ENCODE data around the gene ZNF540. TPM values are rescaled to one million over a fixed set of nuclear protein-coding genes. Genes with fewer than 3 reads are reported as not detected.
A peak's percentile ranks its signal among the peaks of the same experiment; 100 is the strongest.

Gene ZNF540
- total RNA-seq: 1 to 10 TPM; 1.2 to 1.8 TPM

GRCh38 chr19:37594304-37594981, at the start of gene ZNF540, which contains the start of gene ZNF571:
Gene ZNF540 (plus strand): TSS chr19:37594876. CDS start chr19:37598448, 3,572 bp downstream.
Gene ZNF571 (minus strand): TSS chr19:37594792. CDS start chr19:37586676, 8,116 bp downstream.
- peak within 1 kb of the TSS; percentile 93 for H3K27ac Mint-ChIP-seq
- DNase-seq: peak; percentile 93
- H3K4me1 Mint-ChIP-seq: peaks cover 24% of the 10 kb centered on the region
- ChIA-PET CTCF (interaction anchor here (0.8 to 2.3 kb wide), 5 partner anchors 9 to 621 kb away, joined by 3 to 5 read pairs (median 4); partner anchors contain the start of gene ZNF527), POLR2A (interaction anchor here (0.6 to 0.9 kb wide), 4 partner anchors 88 to 782 kb away, joined by 3 to 4 read pairs (median 3); partner anchors contain the start of genes ZNF527, ZNF570 and ZNF793)
- peaks cover 24% of the 10 kb centered on the region for H3K9me3 Mint-ChIP-seq
- H3K4me3 Mint-ChIP-seq: peak within 1 kb of the TSS; percentile 89
- no peaks in the 10 kb centered on the region for H3K27me3 Mint-ChIP-seq
- H3K36me3 Mint-ChIP-seq (ENCODE audit: low read depth): peaks cover 20% of the 10 kb centered on the region

- Mint-ChIP-seq H3K4me1 (peaks cover 9% of the 10 kb centered on the region), H3K27me3 (no peaks in the 10 kb centered on the region), H3K27ac (peak overlapping the region; percentile 92), H3K36me3 (ENCODE audit: low read depth) (peaks cover 37% of the 10 kb centered on the region), H3K9me3 (peaks cover 57% of the 10 kb centered on the region), H3K4me3 (peak overlapping the region; percentile 84)
- peak; percentile 77 for DNase-seq
- ChIA-PET CTCF (interaction anchor here (0.6 to 1.6 kb wide), 7 partner anchors 9 to 896 kb away, joined by 3 to 7 read pairs (median 4); partner anchors contain the start of gene ZNF570), POLR2A (interaction anchor here (0.6 to 1.0 kb wide), 4 partner anchors 20 to 229 kb away, joined by 3 to 5 read pairs (median 3); partner anchors contain the start of gene ZNF527)
Measured at GRCh38 chr19:37551129-37551993, 43.3 kb upstream of the ZNF540 start.

GRCh38 chr19:37563518-37563917, 31.2 kb upstream of the ZNF540 start:
- H3K36me3 Mint-ChIP-seq (ENCODE audit: low read depth): peaks cover 36% of the 10 kb centered on the region
- H3K9me3 Mint-ChIP-seq: peaks cover 67% of the 10 kb centered on the region
- H3K4me1 Mint-ChIP-seq: no peaks in the 10 kb centered on the region
- no peak overlapping the region for H3K27ac Mint-ChIP-seq
- POLR2A ChIA-PET: no interaction called here
- no peaks in the 10 kb centered on the region for H3K27me3 Mint-ChIP-seq
- H3K4me3 Mint-ChIP-seq: no peak overlapping the region
- no peak for DNase-seq
- CTCF ChIA-PET: interaction anchor here (0.5 to 1.1 kb wide), 2 partner anchors 12 to 132 kb away, joined by 3 to 4 read pairs; no protein-coding TSS in a partner anchor

GRCh38 chr19:37564624-37565369, 29.9 kb upstream of the ZNF540 start:
- ChIA-PET CTCF (no interaction called here), POLR2A (no interaction called here)
- H3K9me3 Mint-ChIP-seq: peaks cover 68% of the 10 kb centered on the region
- no peak for DNase-seq
- H3K4me1 Mint-ChIP-seq: no peaks in the 10 kb centered on the region
- H3K36me3 Mint-ChIP-seq (ENCODE audit: low read depth): peaks cover 46% of the 10 kb centered on the region
- no peak overlapping the region for H3K27ac Mint-ChIP-seq
- no peaks in the 10 kb centered on the region for H3K27me3 Mint-ChIP-seq
- H3K4me3 Mint-ChIP-seq: no peak overlapping the region

- H3K4me3 Mint-ChIP-seq: no peak overlapping the region
- no peak overlapping the region for H3K27ac Mint-ChIP-seq
- ChIA-PET CTCF (no interaction called here), POLR2A (no interaction called here)
- DNase-seq: no peak
- H3K27me3 Mint-ChIP-seq: no peaks in the 10 kb centered on the region
- peaks cover 72% of the 10 kb centered on the region for H3K9me3 Mint-ChIP-seq
- peaks cover 50% of the 10 kb centered on the region for H3K36me3 Mint-ChIP-seq (ENCODE audit: low read depth)
- H3K4me1 Mint-ChIP-seq: no peaks in the 10 kb centered on the region
Measured at GRCh38 chr19:37565370-37565669, 29.4 kb upstream of the ZNF540 start.

- ChIA-PET CTCF (interaction anchor here (0.6 kb wide), 1 partner anchor 1393 kb away, joined by 3 read pairs; no protein-coding TSS in a partner anchor), POLR2A (no interaction called here)
- no peak overlapping the region for H3K27ac Mint-ChIP-seq
- no peaks in the 10 kb centered on the region for H3K4me1 Mint-ChIP-seq
- DNase-seq: no peak
- H3K27me3 Mint-ChIP-seq: no peaks in the 10 kb centered on the region
- H3K4me3 Mint-ChIP-seq: no peak overlapping the region
- H3K9me3 Mint-ChIP-seq: peaks cover 62% of the 10 kb centered on the region
- H3K36me3 Mint-ChIP-seq (ENCODE audit: low read depth): peaks cover 52% of the 10 kb centered on the region
Measured at GRCh38 chr19:37572203-37572602, 22.5 kb upstream of the ZNF540 start.

- ChIA-PET POLR2A (no interaction called here), CTCF (interaction anchor here (1.1 kb wide), 1 partner anchor 22 kb away, joined by 3 read pairs; no protein-coding TSS in a partner anchor)
- peaks cover 49% of the 10 kb centered on the region for H3K9me3 Mint-ChIP-seq
- H3K4me3 Mint-ChIP-seq: no peak overlapping the region
- H3K27ac Mint-ChIP-seq: no peak overlapping the region
- no peak for DNase-seq
- H3K36me3 Mint-ChIP-seq (ENCODE audit: low read depth): peaks cover 47% of the 10 kb centered on the region
- no peaks in the 10 kb centered on the region for H3K4me1 Mint-ChIP-seq
- H3K27me3 Mint-ChIP-seq: no peaks in the 10 kb centered on the region
Measured at GRCh38 chr19:37583340-37583739, 11.3 kb upstream of the ZNF540 start.

GRCh38 chr19:37593996-37594303, 726 bp upstream of the ZNF540 start:
- peak overlapping the region; percentile 93 for H3K27ac Mint-ChIP-seq

GRCh38 chr19:37594982-37595382, 306 bp downstream of the ZNF540 start:
- peak; percentile 59 for DNase-seq
- Mint-ChIP-seq H3K4me3 (peak overlapping the region; percentile 89), H3K9me3 (peaks cover 24% of the 10 kb centered on the region), H3K36me3 (ENCODE audit: low read depth) (peaks cover 19% of the 10 kb centered on the region), H3K27ac (peak overlapping the region; percentile 93), H3K27me3 (no peaks in the 10 kb centered on the region), H3K4me1 (peaks cover 24% of the 10 kb centered on the region)
- ChIA-PET CTCF (interaction anchor here (0.8 to 2.3 kb wide), 4 partner anchors 9 to 622 kb away, joined by 3 to 5 read pairs (median 4); partner anchors contain the start of gene ZNF527), POLR2A (interaction anchor here (0.6 to 0.9 kb wide), 3 partner anchors 88 to 783 kb away, joined by 3 to 4 read pairs (median 3); partner anchors contain the start of genes ZNF570 and ZNF793)

More at GRCh38 chr19:37593996-37594303, 726 bp upstream of the ZNF540 start:
- CTCF ChIA-PET: interaction anchor here (1.1 to 2.3 kb wide), 4 partner anchors 10 to 621 kb away, joined by 3 to 5 read pairs (median 4); partner anchors contain the start of gene ZNF527
- Mint-ChIP-seq H3K4me1 (peaks cover 24% of the 10 kb centered on the region), H3K4me3 (peak overlapping the region; percentile 89), H3K36me3 (ENCODE audit: low read depth) (peaks cover 23% of the 10 kb centered on the region), H3K27me3 (no peaks in the 10 kb centered on the region), H3K9me3 (peaks cover 27% of the 10 kb centered on the region)
- POLR2A ChIA-PET: interaction anchor here (0.6 kb wide), 1 partner anchor 223 kb away, joined by 3 read pairs; the partner anchor contains the start of gene ZNF527
- DNase-seq: no peak

- DNase-seq: no peak
- ChIA-PET CTCF (no interaction called here), POLR2A (no interaction called here)
- H3K27me3 Mint-ChIP-seq: no peaks in the 10 kb centered on the region
- H3K4me1 Mint-ChIP-seq: no peaks in the 10 kb centered on the region
- no peak overlapping the region for H3K27ac Mint-ChIP-seq
- peaks cover 46% of the 10 kb centered on the region for H3K36me3 Mint-ChIP-seq (ENCODE audit: low read depth)
- peaks cover 46% of the 10 kb centered on the region for H3K9me3 Mint-ChIP-seq
- H3K4me3 Mint-ChIP-seq: no peak overlapping the region
Measured at GRCh38 chr19:37635076-37636056, 40.7 kb downstream of the ZNF540 start.

- Mint-ChIP-seq H3K4me1 (peaks cover 29% of the 10 kb centered on the region), H3K36me3 (ENCODE audit: low read depth) (peaks cover 46% of the 10 kb centered on the region), H3K9me3 (peaks cover 21% of the 10 kb centered on the region), H3K27me3 (no peaks in the 10 kb centered on the region), H3K4me3 (peak overlapping the region; percentile 91), H3K27ac (peak overlapping the region; percentile 97)
- DNase-seq: no peak
- ChIA-PET POLR2A (interaction anchor here (0.7 kb wide), 1 partner anchor 455 kb away, joined by 3 read pairs; no protein-coding TSS in a partner anchor), CTCF (no interaction called here)
Measured at GRCh38 chr19:37654118-37654517, 59.4 kb downstream of the ZNF540 start.
